GM19099 (cell line): ENCODE data around the gene SCAANT1.
A peak's percentile ranks its signal among the peaks of the same experiment; 100 is the strongest.

ENCODE experiments used
- POLR2A ChIP-seq: IDR thresholded peaks from 3 replicates; pipeline ENCODE4 v1.6.1; 2011; ENCODE audit warnings: low read depth; ENCODE audit not compliant: insufficient read length; ENCODE audit errors: extremely low read depth

SCAANT1 gene

GRCh38 chr3:63911873-63912767, at the start of gene SCAANT1:
TSS of gene SCAANT1 (minus strand) at chr3:63912383.
- peak; percentile 68 for TF ChIP-seq POLR2A

GRCh38 chr3:63961891-63962290, 49.7 kb upstream of the SCAANT1 start:
- no peak for TF ChIP-seq POLR2A

GRCh38 chr3:63960048-63960711, 48.0 kb upstream of the SCAANT1 start:
- no peak for TF ChIP-seq POLR2A

GRCh38 chr3:63959146-63959545, 47.0 kb upstream of the SCAANT1 start:
- no peak for TF ChIP-seq POLR2A

GRCh38 chr3:63955830-63956545, 43.8 kb upstream of the SCAANT1 start:
- TF ChIP-seq POLR2A, result no peak

GRCh38 chr3:63955036-63955650, 43.0 kb upstream of the SCAANT1 start:
- no peak for TF ChIP-seq POLR2A

- no peak for TF ChIP-seq POLR2A
Observed at GRCh38 chr3:63954182-63954581, 42.0 kb upstream of the SCAANT1 start.

- no peak for TF ChIP-seq POLR2A
Observed at GRCh38 chr3:63952248-63952594, 40.0 kb upstream of the SCAANT1 start.

- no peak for TF ChIP-seq POLR2A
Observed at GRCh38 chr3:63951492-63952247, 39.5 kb upstream of the SCAANT1 start.

GRCh38 chr3:63950698-63951097, 38.5 kb upstream of the SCAANT1 start:
- no peak for TF ChIP-seq POLR2A

- TF ChIP-seq POLR2A, result no peak
Observed at GRCh38 chr3:63949005-63949404, 36.8 kb upstream of the SCAANT1 start.

GRCh38 chr3:63947594-63947993, 35.4 kb upstream of the SCAANT1 start:
- no peak for TF ChIP-seq POLR2A

GRCh38 chr3:63946753-63947152, 34.6 kb upstream of the SCAANT1 start:
- no peak for TF ChIP-seq POLR2A

GRCh38 chr3:63945558-63946096, 33.4 kb upstream of the SCAANT1 start:
- TF ChIP-seq POLR2A, result no peak
